ENCODE measurements around the gene RHBDL2. TPM values are rescaled to one million over a fixed set of nuclear protein-coding genes. Genes with fewer than 3 reads are reported as not detected.
"Not testable (repeated sequence)": the region's sequence is repeated elsewhere in the genome, so short reads cannot be mapped to it uniquely, and the experiment has no call there.

The RHBDL2 gene
- total RNA-seq, 1 experiment from 2014 or later: 4.1 TPM

GRCh38 chr1:38875811-38876210 is 65.8 kb downstream of the RHBDL2 start:
- DNase-seq (ENCODE audit: low read depth): no peak

- peak; percentile 96 for DNase-seq (ENCODE audit: low read depth)
Measured at GRCh38 chr1:38873027-38873969, 68.3 kb downstream of the RHBDL2 start, which contains the start of gene MYCBP. Gene MYCBP, minus strand, starts transcription at chr1:38873348. Its CDS starts 43 bp downstream, at chr1:38873305.

GRCh38 chr1:38872401-38873026 is 69.1 kb downstream of the RHBDL2 start:
- peak; percentile 40 for DNase-seq (ENCODE audit: low read depth)

GRCh38 chr1:38870996-38871395 is 70.6 kb downstream of the RHBDL2 start:
- DNase-seq (ENCODE audit: low read depth): no peak

- DNase-seq (ENCODE audit: low read depth): no peak
Measured at GRCh38 chr1:38867208-38867607, 74.4 kb downstream of the RHBDL2 start.

GRCh38 chr1:38865112-38865715 is 76.4 kb downstream of the RHBDL2 start:
- DNase-seq (ENCODE audit: low read depth): no peak

- DNase-seq (ENCODE audit: low read depth): peak; percentile 30
Measured at GRCh38 chr1:38860454-38860795, 81.2 kb downstream of the RHBDL2 start.

GRCh38 chr1:38859561-38860453 is 81.8 kb downstream of the RHBDL2 start, which contains the start of gene RRAGC:
Gene RRAGC, minus strand, starts transcription at chr1:38859772. Its CDS starts 126 bp downstream, at chr1:38859646.
- peak; percentile 99 for DNase-seq (ENCODE audit: low read depth)

- DNase-seq (ENCODE audit: low read depth): peak; percentile 86
Measured at GRCh38 chr1:38858833-38859560, 82.6 kb downstream of the RHBDL2 start.

- no peak for DNase-seq (ENCODE audit: low read depth)
Measured at GRCh38 chr1:38852780-38853179, 88.8 kb downstream of the RHBDL2 start.

GRCh38 chr1:38848071-38848470 is 93.6 kb downstream of the RHBDL2 start:
- DNase-seq (ENCODE audit: low read depth): no peak

GRCh38 chr1:38846210-38846609 is 95.4 kb downstream of the RHBDL2 start:
- DNase-seq (ENCODE audit: low read depth): no peak

- not testable (repeated sequence) for DNase-seq (ENCODE audit: low read depth)
Measured at GRCh38 chr1:38845088-38845487, 96.5 kb downstream of the RHBDL2 start.

- no peak for DNase-seq (ENCODE audit: low read depth)
Measured at GRCh38 chr1:38840281-38840680, 101.3 kb downstream of the RHBDL2 start.

GRCh38 chr1:38839363-38839762 is 102.3 kb downstream of the RHBDL2 start:
- DNase-seq (ENCODE audit: low read depth): no peak

- not testable (repeated sequence) for DNase-seq (ENCODE audit: low read depth)
Measured at GRCh38 chr1:38836316-38836715, 105.3 kb downstream of the RHBDL2 start.
